HEK293T (cell line): ENCODE results near the gene WWOX.

Experiments
- BHLHE40 ChIP-seq: fragments of 450-650 bp; IDR thresholded peaks from 2 replicates; pipeline ENCODE4 v1.6.1; 2016; ENCODE audit warnings: mild to moderate bottlenecking, moderate library complexity, borderline replicate concordance
- FOXM1 ChIP-seq: fragments of 450-650 bp; IDR thresholded peaks from 2 replicates; pipeline ENCODE4 v1.6.1; 2017; ENCODE audit warnings: mild to moderate bottlenecking, borderline replicate concordance
- NFRKB ChIP-seq: fragments of 450-650 bp; IDR thresholded peaks from 2 replicates; pipeline ENCODE4 v1.6.1; 2016; ENCODE audit warnings: mild to moderate bottlenecking, moderate library complexity
- SP1 ChIP-seq: fragments of 450-650 bp; IDR thresholded peaks from 2 replicates; pipeline ENCODE4 v1.6.1; 2017
- TARDBP ChIP-seq: fragments of 450-650 bp; IDR thresholded peaks from 2 replicates; pipeline ENCODE4 v1.6.1; 2016

GRCh38 chr16:79209308-79209707 lies 1109.9 kb downstream of the WWOX start:
- no peak for TF ChIP-seq NFRKB
- no peak for TF ChIP-seq BHLHE40
- no peak for TF ChIP-seq SP1
- TF ChIP-seq TARDBP, result no peak
- no peak for TF ChIP-seq FOXM1
